Stimulated activated CD8-positive, alpha-beta memory T cell treated with anti-CD3 and anti-CD28 coated beads, Interleukin-4, amount 100 ng/mL, for 4 hours (primary cell): Measurements from ENCODE around the gene APOA1.
"Not testable (repeated sequence)": the region's sequence is repeated elsewhere in the genome, so short reads cannot be mapped to it uniquely, and the experiment has no call there.

Experiments
- DNase-seq, 2 donors: peaks; one replicate each; pipeline ENCODE4 v3.0.0-alpha.2; 2020; ENCODE audit warnings: low read depth in 2 of 2, low spot score in 1 of 2

Gene APOA1

GRCh38 chr11:116835042-116835772, 2.2 kb downstream of the APOA1 start:
- DNase-seq, result no peak

- DNase-seq, result not testable (repeated sequence)
These were observed 2.8 kb downstream of the APOA1 start for GRCh38 chr11:116834535-116835041.

GRCh38 chr11:116833816-116834534, 3.4 kb downstream of the APOA1 start:
- DNase-seq, result no peak

- DNase-seq, result no peak
These were observed 4.0 kb downstream of the APOA1 start for GRCh38 chr11:116833491-116833815.

GRCh38 chr11:116832350-116833290, 4.8 kb downstream of the APOA1 start:
- no peak for DNase-seq

- DNase-seq, result no peak
These were observed 5.6 kb downstream of the APOA1 start for GRCh38 chr11:116831790-116832349.

GRCh38 chr11:116830184-116830912, 7.1 kb downstream of the APOA1 start:
- DNase-seq, result no peak

- DNase-seq, result no peak
These were observed 7.8 kb downstream of the APOA1 start, which contains the start of gene APOC3 for GRCh38 chr11:116829525-116830183. Gene APOC3, plus strand, starts transcription at chr11:116829907. Its CDS starts 676 bp downstream, at chr11:116830583.

GRCh38 chr11:116828632-116829524, 8.5 kb downstream of the APOA1 start:
- no peak for DNase-seq

- no peak for DNase-seq
These were observed 10.0 kb downstream of the APOA1 start for GRCh38 chr11:116827461-116827860.

- DNase-seq, result no peak
These were observed 10.5 kb downstream of the APOA1 start for GRCh38 chr11:116826751-116827431.

GRCh38 chr11:116825854-116826750, 11.3 kb downstream of the APOA1 start:
- no peak for DNase-seq

- no peak for DNase-seq
These were observed 12.0 kb downstream of the APOA1 start for GRCh38 chr11:116825434-116825833.

- no peak for DNase-seq
These were observed 14.2 kb downstream of the APOA1 start, which contains the start of gene APOA4 for GRCh38 chr11:116823031-116823843. Gene APOA4, minus strand, starts transcription at chr11:116823304. Its CDS starts 113 bp downstream, at chr11:116823191.

- no peak for DNase-seq
These were observed 14.8 kb downstream of the APOA1 start for GRCh38 chr11:116822575-116822974.
